DND-41 (cell line): ENCODE data around the gene RIBC2.

ENCODE experiments used
- EZH2 ChIP-seq: IDR thresholded peaks from 3 replicates; pipeline ENCODE4 v1.6.1; 2012; ENCODE audit warnings: borderline replicate concordance, low read depth, mild to moderate bottlenecking, moderate library complexity, low read length, inconsistent platforms; ENCODE audit not compliant: severe bottlenecking
- TF ChIP-seq, protein P1 (sequence below): IDR thresholded peaks from 2 replicates; pipeline ENCODE4 v1.5.1; 2012; ENCODE audit warnings: borderline replicate concordance, low read length, moderate library complexity, mild to moderate bottlenecking; ENCODE audit not compliant: poor library complexity, severe bottlenecking; ENCODE audit errors: extremely low read depth

DNA sequence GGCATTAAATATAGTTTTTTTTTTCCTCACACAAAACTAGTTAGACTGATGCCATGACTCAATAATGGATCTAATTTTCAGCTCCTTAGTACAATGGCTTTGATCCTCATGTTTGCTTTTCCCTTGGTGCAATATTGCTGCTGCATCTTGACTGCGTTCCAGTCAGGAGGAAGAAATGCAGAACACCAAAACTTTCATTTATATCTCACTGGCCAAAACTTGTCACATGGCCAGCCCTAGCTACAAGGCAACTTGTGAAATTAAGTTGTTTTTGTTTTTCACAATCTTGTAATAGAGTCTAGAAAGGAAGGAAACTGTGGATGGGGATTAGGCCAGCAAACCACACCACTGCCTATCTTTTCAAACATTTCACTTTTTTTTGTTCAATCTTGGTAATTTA is 36.8 kb upstream of the RIBC2 start:
- TF ChIP-seq, protein P1, sequence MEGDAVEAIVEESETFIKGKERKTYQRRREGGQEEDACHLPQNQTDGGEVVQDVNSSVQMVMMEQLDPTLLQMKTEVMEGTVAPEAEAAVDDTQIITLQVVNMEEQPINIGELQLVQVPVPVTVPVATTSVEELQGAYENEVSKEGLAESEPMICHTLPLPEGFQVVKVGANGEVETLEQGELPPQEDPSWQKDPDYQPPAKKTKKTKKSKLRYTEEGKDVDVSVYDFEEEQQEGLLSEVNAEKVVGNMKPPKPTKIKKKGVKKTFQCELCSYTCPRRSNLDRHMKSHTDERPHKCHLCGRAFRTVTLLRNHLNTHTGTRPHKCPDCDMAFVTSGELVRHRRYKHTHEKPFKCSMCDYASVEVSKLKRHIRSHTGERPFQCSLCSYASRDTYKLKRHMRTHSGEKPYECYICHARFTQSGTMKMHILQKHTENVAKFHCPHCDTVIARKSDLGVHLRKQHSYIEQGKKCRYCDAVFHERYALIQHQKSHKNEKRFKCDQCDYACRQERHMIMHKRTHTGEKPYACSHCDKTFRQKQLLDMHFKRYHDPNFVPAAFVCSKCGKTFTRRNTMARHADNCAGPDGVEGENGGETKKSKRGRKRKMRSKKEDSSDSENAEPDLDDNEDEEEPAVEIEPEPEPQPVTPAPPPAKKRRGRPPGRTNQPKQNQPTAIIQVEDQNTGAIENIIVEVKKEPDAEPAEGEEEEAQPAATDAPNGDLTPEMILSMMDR: no peak
- TF ChIP-seq EZH2: no peak
